ENCODE results near the gene SECTM1. TPM values are rescaled to one million over a fixed set of nuclear protein-coding genes. Genes with fewer than 3 reads are reported as not detected.
"Not testable (repeated sequence)": the region's sequence is repeated elsewhere in the genome, so short reads cannot be mapped to it uniquely, and the experiment has no call there.

Gene SECTM1
- total and polyA plus RNA-seq, 2 experiments from 2014 or later = 9.7 to 15.0 TPM

- H3K79me2 ChIP-seq = no peaks in the 10 kb centered on the region
- H3K36me3 ChIP-seq (replicated peaks; ENCODE audit: insufficient read depth, low read depth) = no peaks in the 10 kb centered on the region
- no peak overlapping the region for H3K27ac ChIP-seq
- no peaks in the 10 kb centered on the region for H3K4me1 ChIP-seq (ENCODE audit: insufficient read depth)
- no peaks in the 10 kb centered on the region for H4K20me1 ChIP-seq (ENCODE audit: insufficient read depth, poor library complexity, severe bottlenecking)
- H3K27me3 ChIP-seq = no peaks in the 10 kb centered on the region
- DNase-seq (ENCODE audit: low spot score) = no peak
- H3K9me2 ChIP-seq (replicated peaks; ENCODE audit: insufficient read depth) = no peaks in the 10 kb centered on the region
- no peak overlapping the region for H3K4me3 ChIP-seq
- WGBS (ENCODE audit: low lambda C conversion rate, missing lambda C conversion rate) = 97% methylated on average over 6 of the region's 6 CpGs
- H3K4me2 ChIP-seq = no peak overlapping the region
- no peak overlapping the region for H2AFZ ChIP-seq
- no peaks in the 10 kb centered on the region for H3K9me3 ChIP-seq (ENCODE audit: low read depth)
- TF ChIP-seq CTCF (IDR thresholded peaks at IDR 0.05; ENCODE audit: poor library complexity) = no peak
- no peak for TF ChIP-seq EZH2 (IDR thresholded peaks at IDR 0.05; ENCODE audit: borderline replicate concordance)
- TF ChIP-seq EZH2phosphoT487 (IDR thresholded peaks at IDR 0.05; ENCODE audit: low read depth, severe bottlenecking, unreplicated experiment) = no peak
Measured at GRCh38 chr17:82361885-82362633, 28.5 kb upstream of the SECTM1 start.

- H3K79me2 ChIP-seq; H3K4me1 ChIP-seq (ENCODE audit: insufficient read depth); H3K4me2 ChIP-seq; H3K4me3 ChIP-seq; H3K36me3 ChIP-seq (replicated peaks; ENCODE audit: insufficient read depth, low read depth); H3K9me2 ChIP-seq (replicated peaks; ENCODE audit: insufficient read depth); H3K9me3 ChIP-seq (ENCODE audit: low read depth); H3K27ac ChIP-seq; H2AFZ ChIP-seq; H4K20me1 ChIP-seq (ENCODE audit: insufficient read depth, poor library complexity, severe bottlenecking); DNase-seq (ENCODE audit: low spot score); H3K27me3 ChIP-seq: not testable (repeated sequence)
- WGBS (ENCODE audit: low lambda C conversion rate, missing lambda C conversion rate) = 100% methylated on average over 1 of the region's 1 CpG
Measured at GRCh38 chr17:82359451-82360074, 26.0 kb upstream of the SECTM1 start.

GRCh38 chr17:82358465-82359350, 25.1 kb upstream of the SECTM1 start, which contains the start of gene TEX19:
TEX19 (plus strand) TSS chr17:82359247; CDS start chr17:82362151, 2,904 bp downstream.
- 80% methylated on average over 21 of the region's 21 CpGs for WGBS (ENCODE audit: low lambda C conversion rate, missing lambda C conversion rate)
- no peak within 1 kb of the TSS for H3K27ac ChIP-seq
- TF ChIP-seq CTCF (IDR thresholded peaks at IDR 0.05; ENCODE audit: poor library complexity) (no peak), EZH2phosphoT487 (IDR thresholded peaks at IDR 0.05; ENCODE audit: low read depth, severe bottlenecking, unreplicated experiment) (no peak), EZH2 (IDR thresholded peaks at IDR 0.05; ENCODE audit: borderline replicate concordance) (no peak)
- no peak within 1 kb of the TSS for H3K4me2 ChIP-seq
- no peak for DNase-seq (ENCODE audit: low spot score)
- no peaks in the 10 kb centered on the region for H3K9me3 ChIP-seq (ENCODE audit: low read depth)
- H2AFZ ChIP-seq = no peak within 1 kb of the TSS
- H3K9me2 ChIP-seq (replicated peaks; ENCODE audit: insufficient read depth) = no peaks in the 10 kb centered on the region
- H3K27me3 ChIP-seq = no peaks in the 10 kb centered on the region
- no peak within 1 kb of the TSS for H3K4me3 ChIP-seq
- H3K36me3 ChIP-seq (replicated peaks; ENCODE audit: insufficient read depth, low read depth) = no peaks in the 10 kb centered on the region
- no peaks in the 10 kb centered on the region for H3K79me2 ChIP-seq
- no peaks in the 10 kb centered on the region for H4K20me1 ChIP-seq (ENCODE audit: insufficient read depth, poor library complexity, severe bottlenecking)
- peaks cover 9% of the 10 kb centered on the region for H3K4me1 ChIP-seq (ENCODE audit: insufficient read depth)

Data from hepatocyte (in vitro differentiated cells).